DMS79 treated with DMSO at 0.1 percent for 48 hours (cell line): ENCODE data around the gene KDM2B.
A peak's percentile ranks its signal among the peaks of the same experiment; 100 is the strongest.

Experiments
- DNase-seq: peaks from one replicate; lab custom pipeline; 2025; lab: John Stamatoyannopoulos, UW

KDM2B gene

GRCh38 chr12:121430833-121431415 is 149.9 kb downstream of the KDM2B start:
- no peak for DNase-seq

GRCh38 chr12:121428883-121429282 is 151.9 kb downstream of the KDM2B start:
- DNase-seq: no peak

- no peak for DNase-seq
Observed at GRCh38 chr12:121427556-121428050, 153.2 kb downstream of the KDM2B start.

- DNase-seq: no peak
Observed at GRCh38 chr12:121424624-121424975, 156.2 kb downstream of the KDM2B start.

GRCh38 chr12:121423682-121424623 is 156.9 kb downstream of the KDM2B start:
- no peak for DNase-seq

- no peak for DNase-seq
Observed at GRCh38 chr12:121423253-121423652, 157.6 kb downstream of the KDM2B start.

GRCh38 chr12:121420109-121420508 is 160.7 kb downstream of the KDM2B start:
- no peak for DNase-seq

GRCh38 chr12:121417847-121418246 is 163.0 kb downstream of the KDM2B start:
- DNase-seq: no peak

GRCh38 chr12:121413917-121414316 is 166.9 kb downstream of the KDM2B start:
- peak; percentile 73 for DNase-seq

GRCh38 chr12:121405211-121405610 is 175.6 kb downstream of the KDM2B start:
- DNase-seq: no peak

GRCh38 chr12:121404734-121405133 is 176.1 kb downstream of the KDM2B start:
- peak; percentile 90 for DNase-seq

- DNase-seq: no peak
Observed at GRCh38 chr12:121403721-121404120, 177.1 kb downstream of the KDM2B start.

- DNase-seq: peak; percentile 61
Observed at GRCh38 chr12:121400332-121401139, 180.3 kb downstream of the KDM2B start.

- DNase-seq: peak; percentile 97
Observed at GRCh38 chr12:121399391-121400331, 181.2 kb downstream of the KDM2B start, which contains the start of gene RNF34. Gene RNF34, plus strand, starts transcription at chr12:121400118. Its CDS starts 95 bp downstream, at chr12:121400213.

GRCh38 chr12:121398355-121398754 is 182.5 kb downstream of the KDM2B start:
- DNase-seq: no peak

GRCh38 chr12:121397521-121397920 is 183.3 kb downstream of the KDM2B start:
- no peak for DNase-seq

GRCh38 chr12:121392325-121392716 is 188.5 kb downstream of the KDM2B start:
- DNase-seq: no peak

- no peak for DNase-seq
Observed at GRCh38 chr12:121391619-121392324, 189.1 kb downstream of the KDM2B start.

- no peak for DNase-seq
Observed at GRCh38 chr12:121390856-121391255, 190.0 kb downstream of the KDM2B start.

- DNase-seq: no peak
Observed at GRCh38 chr12:121388421-121388981, 192.3 kb downstream of the KDM2B start.
